ENCODE measurements around the gene ABHD15. TPM values are rescaled to one million over a fixed set of nuclear protein-coding genes. Genes with fewer than 3 reads are reported as not detected.

ABHD15 gene
- total and polyA plus RNA-seq, 9 of the 15 experiments (the other 6 are each of a cell fraction or from before 2014, with no cell fraction given) = 0.85 to 4.2 (median 2.1) TPM

GRCh38 chr17:29568331-29569244 is 1.8 kb upstream of the ABHD15 start, which contains the start of gene TP53I13 (continued):
- TF ChIP-seq RBFOX2 (IDR thresholded peaks at IDR 0.05; ENCODE audit: low read depth, low read length) (peak; percentile 74), EGR1 (conservative IDR thresholded peaks at IDR 0.05) (peak; percentile 15; the same call in 1 of the 2 replicates), ATF7 (IDR thresholded peaks at IDR 0.05) (no peak), ZNF512 (tag; IDR thresholded peaks at IDR 0.05) (no peak), UBTF (IDR thresholded peaks at IDR 0.05; ENCODE audit: borderline replicate concordance in 1 of 2, low read depth in 2 of 2, low read length in 2 of 2) (peak; percentile 31 to 33; a peak in 2 of 4 replicates), SIN3A (IDR thresholded peaks at IDR 0.05; ENCODE audit: borderline replicate concordance in 2 of 2, control insufficient read depth in 1 of 2, low read depth in 2 of 2, low read length in 2 of 2) (peak; percentile 7 to 39; a peak in 1 of 4 replicates), DMBX1 (CRISPR knock-in tag; IDR thresholded peaks at IDR 0.05; ENCODE audit: borderline replicate concordance) (no peak), ZKSCAN3 (CRISPR knock-in tag; IDR thresholded peaks at IDR 0.05) (peak; percentile 76)
